ENCODE data around the gene NUBP2.

NUBP2 gene

DNA sequence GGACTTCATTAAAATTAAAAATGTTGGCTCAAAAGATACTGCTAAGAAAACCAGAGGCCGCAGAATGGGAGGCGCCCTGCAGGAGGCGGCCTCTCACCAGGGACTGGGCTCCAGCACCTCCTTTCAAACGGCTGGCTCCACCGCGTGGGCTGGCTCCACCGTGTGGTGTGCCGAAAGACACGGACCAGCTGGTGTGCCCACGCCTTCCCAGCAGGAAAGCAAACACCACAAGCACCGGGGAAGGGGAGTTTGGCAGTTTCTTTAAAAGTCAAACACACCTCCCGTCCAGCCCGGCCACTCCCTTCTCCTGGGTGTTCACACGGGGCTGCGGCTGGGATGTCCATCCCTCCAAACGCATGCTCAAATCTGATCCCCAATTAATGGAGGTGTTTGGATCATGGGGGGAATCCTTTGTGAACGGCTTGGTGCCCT lies 30.0 kb downstream of the NUBP2 start:
- no peak for DNase-seq

DNA sequence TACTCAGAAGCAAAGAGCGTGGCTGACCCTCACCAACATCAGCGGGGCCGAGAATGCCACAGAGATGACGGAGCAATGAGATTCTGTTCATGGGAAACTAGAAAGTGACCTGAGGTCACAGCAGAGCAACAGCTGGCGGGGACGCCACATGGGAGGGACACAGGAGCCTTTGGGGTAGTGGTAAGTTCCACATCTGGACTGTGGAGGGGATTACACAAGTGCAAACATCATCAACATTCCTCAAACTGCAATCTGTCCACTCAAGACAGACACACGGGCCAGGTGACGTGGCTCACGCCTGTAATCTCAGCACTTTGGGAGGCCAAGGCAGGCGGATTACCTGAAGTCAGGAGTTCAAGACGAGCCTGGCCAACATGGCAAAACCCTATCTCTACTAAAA lies 32.7 kb downstream of the NUBP2 start:
- DNase-seq, result no peak

DNA sequence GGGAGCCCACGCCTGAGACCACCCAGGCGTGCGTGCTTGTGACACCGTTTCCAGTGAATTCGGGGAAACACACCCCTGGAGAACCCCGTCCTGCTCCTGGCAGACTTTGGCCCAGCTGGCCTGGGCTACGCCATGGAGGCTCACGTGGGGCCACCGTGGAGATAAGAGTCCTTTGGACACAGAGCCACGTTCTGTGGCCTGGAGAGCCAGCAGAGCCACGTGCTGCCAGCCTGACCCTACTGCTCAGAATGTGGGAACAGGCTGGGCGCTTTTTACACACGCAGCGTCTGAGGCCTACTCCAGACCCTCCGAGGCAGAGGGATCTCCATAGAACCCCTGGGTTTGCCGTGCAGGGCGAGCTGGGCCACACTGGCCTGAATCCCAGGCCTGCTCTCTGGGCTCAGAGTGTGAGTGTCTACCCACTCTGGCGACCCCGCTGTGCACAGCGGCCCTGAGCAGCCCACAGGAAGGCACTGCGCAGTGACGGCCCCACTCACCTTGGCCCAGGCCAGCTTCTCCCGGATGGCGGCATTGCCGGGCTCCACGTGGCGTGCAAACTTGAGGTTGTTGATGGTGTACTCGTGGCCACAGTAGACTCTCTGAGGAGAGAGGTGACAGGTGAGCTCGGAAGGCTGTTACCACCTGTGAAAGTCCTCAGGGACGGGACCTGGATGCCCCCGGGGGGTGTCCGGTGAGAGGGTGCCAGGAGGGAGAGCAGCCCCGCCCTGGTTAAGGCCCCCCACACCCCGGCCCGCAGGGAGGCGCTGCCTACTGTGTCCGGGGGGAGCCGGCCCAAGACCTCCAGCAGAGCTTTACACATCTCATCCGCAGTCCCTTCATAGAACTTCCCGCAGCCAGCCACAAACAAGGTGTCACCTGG lies 33.9 kb downstream of the NUBP2 start:
- DNase-seq, result no peak

DNA sequence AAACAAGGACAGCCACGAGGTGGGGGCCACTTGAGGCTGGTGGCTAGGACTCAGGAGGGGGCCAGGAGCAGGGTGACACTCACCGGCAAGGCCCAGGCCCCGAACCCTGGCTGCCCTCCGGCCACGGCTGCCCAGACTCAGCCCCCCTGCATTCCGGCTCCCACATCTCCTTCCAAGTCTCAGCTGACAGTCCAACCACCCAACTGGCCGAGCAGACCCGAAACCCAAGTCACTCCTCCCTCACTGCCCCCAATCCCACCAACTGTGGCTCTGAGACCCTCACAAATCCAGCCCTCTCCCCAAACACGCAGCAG lies 34.5 kb downstream of the NUBP2 start:
- DNase-seq, result no peak

DNA sequence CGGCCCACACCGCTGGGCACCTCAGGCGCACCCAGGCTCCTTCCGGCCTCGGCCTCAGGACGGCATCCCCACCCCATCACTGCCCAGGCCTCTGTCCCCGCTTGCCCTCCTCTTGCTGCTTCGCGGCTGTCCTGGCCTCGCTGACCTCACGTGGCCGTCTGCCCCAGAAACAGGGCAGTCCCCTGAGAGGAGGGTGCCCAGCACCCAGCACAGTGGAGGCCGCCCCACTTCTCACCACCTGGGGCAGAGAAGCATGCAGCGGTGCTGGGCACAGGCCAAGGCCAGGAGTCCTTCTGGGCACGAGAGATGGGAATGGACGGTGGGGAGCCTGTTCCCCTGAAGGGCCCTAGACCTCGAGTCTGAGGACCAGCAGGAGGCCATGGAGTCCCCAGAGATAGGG lies 35.0 kb downstream of the NUBP2 start:
- no peak for DNase-seq

DNA sequence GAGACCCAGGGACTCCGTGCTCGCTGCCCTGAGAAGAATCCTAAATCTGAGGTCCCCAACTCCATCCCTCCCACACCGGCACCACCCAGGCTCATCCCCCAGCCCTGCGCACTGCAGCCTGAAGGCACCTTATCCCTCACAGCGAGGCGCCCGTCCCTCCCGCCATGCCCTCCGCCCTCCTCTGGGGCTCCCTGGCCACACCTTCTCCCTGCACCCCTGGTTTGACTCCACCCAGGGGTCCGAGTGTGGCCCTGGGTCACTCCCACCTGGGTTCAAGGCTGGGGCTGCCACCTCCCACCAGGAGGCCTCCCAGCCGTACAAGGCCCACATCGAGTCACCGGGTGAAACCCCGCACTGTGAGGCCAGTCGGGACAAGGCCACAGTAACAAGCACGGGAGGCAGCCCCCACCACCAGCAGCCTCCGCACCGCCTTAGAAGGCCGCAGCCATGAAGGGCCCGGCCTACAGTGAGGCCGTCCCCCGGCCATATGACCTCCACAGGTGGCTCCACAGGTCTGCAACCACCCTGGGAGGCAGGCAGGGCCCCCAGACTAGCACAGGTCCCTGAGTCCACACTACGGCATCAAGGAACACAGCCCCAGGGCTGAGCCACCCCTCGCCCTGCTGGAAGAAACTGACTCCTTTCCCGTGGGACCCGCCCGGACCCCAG lies 35.6 kb downstream of the NUBP2 start:
- DNase-seq, result no peak

DNA sequence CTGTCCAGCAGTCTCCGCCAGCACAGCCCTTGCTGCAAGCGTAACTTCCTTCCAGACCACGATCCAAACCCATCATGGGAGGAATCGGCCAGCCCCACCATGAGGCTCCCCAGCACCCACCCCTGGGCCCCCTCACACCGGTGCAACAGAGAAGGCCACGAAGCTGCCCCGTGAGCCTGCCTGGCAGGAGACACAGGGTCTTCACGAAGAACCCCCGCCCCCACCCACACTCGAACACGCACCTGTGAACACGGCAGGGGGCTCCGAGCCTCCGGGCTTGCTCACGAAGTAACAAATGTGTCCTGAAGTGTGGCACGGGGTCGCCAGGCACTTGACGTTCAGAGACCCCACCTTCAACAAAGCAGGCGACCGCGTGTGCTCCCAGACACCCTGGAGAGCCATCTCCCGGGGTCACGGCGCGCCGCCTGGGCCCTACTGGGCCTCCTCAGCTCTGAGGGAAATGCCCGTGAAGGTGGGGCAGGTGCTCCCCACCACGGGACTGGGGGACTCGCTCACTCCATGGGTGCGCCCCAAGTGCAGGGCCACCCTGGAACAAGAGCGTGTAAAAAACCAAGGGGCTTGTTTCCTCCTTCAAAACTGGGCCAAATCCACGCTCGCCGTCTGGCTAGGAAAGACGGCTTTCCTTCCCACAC lies 36.2 kb downstream of the NUBP2 start:
- DNase-seq, result no peak

DNA sequence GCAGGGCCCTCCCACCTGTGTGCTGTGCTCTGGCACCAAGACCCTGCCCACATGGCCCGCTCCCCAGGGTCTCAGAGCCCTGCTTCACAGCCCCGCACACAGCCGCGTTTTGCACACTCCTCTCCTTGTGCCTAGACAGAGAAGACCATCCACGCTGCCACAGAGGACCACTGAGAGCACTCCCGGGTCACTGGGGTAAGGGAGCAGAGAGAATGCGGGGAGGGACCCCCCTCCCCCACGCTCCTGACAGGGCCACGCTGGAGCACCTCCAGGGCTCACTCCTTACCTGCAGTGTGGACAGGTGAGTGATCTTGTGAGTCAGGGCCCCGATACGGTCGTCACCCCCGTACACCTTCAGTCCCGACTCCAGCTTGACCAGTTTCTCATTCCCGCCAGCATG lies 36.9 kb downstream of the NUBP2 start:
- DNase-seq, result no peak

DNA sequence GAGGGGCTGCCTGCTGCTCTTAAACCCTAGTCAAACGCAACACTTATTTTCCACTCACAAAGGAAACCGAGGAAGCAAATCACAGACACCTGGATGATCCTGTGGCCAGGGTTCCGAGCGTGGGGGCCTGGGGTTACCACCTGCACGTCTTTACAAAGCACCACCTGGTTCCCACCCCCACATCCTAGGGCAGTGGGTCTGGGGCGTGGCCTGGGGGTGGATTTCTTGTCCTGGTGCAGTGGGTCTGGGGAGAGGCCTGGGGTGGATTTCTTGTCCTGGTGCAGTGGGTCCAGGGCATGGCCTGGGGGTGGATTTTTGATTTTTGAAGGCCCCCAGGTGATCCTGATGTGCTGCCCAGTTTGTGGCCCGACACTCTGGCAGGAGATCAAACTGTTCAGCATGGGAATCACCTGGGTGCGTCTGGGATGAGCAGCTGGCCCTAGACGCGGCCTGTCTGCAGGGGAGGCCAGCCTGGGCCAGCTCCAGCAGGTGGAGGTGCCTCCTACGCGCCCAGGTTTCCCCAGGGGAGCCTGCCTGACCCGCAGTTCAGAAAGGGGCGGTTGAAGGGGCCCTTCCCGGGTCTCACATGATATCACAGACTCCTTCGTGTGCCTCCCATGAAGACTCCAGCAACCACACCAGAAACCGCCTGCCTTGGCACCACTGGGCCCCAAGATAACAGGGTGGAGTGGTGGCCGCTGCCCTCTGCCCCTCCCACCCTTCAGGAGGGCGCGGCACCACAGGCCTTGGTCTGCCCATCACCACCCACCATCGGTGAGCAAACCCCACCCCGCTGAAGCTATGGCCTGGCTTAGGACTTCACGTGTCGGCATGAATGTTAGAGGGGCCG lies 37.6 kb downstream of the NUBP2 start:
- no peak for DNase-seq

DNA sequence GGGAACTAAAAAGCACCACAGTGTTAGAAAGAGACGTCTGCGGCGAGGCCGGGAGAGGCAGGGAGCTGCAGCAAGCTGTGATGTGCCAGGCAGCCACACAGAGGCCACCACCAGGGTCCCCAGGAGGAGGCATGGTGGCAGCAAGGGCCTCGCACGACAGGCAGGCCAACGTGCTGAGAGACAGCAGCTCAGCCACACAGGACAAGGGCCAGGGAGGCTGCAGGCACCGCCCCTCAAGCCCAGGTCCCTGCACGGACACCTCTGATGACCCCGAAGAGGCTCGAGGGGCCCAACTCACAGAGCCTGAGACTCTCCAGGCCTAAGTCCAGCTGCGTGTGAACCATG lies 38.2 kb downstream of the NUBP2 start:
- DNase-seq, result no peak

DNA sequence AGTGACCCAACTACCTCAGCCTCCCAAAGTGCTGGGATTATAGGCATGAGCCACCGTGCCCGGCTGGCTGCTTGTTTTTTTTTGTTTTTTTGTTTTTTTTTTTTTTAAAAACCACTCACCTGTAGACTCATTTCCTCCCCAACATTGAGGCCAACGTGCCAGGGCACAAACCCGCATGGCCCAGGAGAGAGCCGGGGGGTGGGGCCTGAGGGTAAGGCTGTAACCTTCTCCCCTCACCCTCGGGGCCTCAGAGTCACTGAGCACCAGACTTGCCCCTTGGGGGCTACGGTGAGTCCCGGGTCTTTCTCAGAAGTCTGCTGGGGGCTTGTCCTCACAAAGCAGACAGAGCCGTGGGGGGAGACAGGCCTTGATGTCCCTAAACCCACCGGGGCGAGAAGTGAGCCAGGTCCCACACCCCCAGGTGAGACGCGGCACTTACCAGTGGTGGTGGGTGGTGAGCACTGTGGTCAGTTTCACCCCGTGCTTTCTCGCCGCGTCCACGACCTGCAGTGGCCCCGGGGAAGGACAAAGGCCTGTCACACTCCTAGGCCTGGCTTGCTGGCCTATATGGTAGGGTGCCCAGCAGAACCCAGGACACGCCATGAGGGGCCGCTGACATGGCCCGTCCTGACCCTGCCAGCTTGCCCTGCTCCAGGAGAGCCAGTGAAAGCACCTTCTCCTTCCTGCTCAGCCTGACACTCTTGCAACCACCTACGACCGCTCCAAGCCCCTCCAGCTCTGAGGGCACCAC lies 39.3 kb downstream of the NUBP2 start:
- DNase-seq, result no peak

DNA sequence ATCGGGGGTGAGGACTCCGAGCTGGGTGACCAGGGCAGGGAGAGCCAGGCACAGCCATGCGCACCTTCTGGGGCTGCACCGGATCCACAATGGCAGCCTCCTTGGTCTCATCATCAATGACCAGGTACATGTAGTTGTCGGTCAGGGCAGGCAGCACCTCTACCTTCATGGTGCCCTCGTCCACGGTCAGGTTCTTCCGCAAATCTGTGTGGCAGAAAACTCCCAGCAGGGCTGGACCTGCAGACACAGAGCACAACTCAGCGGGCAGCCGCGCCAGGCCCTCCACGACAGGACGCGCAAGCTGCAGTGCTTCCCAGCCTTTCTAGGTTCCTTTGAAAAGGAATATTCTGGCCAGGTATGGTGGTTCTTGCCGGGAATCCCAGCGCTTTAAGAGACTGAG lies 40.0 kb downstream of the NUBP2 start:
- no peak for DNase-seq

DNA sequence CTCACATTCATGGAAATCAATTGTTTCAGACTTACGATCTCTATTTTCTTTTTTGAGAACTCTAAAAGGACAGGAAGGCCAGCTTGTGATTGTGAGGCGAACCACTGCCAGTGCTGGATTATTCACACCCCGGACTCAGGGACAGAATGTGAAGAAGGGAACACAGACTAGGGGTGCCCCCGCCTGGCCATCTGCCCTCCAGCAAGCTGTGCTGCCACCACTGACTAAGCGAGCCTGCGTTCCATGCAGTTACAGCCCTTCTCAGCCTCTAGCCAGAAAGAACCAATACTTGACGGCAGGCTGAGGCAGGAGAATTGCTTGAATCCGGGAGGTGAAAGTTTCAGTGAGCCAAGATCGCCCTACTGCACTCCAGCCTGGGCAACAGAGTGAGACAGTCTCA lies 41.1 kb downstream of the NUBP2 start:
- DNase-seq, result no peak

DNA sequence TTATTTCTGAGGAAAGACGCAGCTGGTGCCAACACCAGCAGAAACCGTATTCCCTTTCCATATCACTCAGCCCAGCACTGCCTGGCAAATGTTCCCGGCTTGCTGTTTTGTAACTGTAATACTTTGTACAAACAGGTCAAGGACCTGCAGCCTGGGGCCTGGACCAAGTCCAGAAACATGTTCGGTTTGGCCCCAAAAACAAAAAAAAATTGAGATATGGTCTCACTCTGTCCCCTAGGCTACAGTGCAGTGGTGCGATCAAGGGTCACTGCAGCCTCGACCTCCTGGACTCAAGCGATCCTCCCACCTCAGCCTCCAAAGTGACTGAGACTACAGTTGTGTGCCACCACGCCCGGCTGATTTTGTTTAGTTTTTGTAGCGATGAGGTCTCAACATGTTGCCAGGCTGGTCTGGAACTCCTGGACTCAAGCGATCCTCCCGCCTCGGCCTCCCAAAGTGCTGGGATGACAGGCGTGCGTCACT lies 42.7 kb downstream of the NUBP2 start:
- no peak for DNase-seq

DNA sequence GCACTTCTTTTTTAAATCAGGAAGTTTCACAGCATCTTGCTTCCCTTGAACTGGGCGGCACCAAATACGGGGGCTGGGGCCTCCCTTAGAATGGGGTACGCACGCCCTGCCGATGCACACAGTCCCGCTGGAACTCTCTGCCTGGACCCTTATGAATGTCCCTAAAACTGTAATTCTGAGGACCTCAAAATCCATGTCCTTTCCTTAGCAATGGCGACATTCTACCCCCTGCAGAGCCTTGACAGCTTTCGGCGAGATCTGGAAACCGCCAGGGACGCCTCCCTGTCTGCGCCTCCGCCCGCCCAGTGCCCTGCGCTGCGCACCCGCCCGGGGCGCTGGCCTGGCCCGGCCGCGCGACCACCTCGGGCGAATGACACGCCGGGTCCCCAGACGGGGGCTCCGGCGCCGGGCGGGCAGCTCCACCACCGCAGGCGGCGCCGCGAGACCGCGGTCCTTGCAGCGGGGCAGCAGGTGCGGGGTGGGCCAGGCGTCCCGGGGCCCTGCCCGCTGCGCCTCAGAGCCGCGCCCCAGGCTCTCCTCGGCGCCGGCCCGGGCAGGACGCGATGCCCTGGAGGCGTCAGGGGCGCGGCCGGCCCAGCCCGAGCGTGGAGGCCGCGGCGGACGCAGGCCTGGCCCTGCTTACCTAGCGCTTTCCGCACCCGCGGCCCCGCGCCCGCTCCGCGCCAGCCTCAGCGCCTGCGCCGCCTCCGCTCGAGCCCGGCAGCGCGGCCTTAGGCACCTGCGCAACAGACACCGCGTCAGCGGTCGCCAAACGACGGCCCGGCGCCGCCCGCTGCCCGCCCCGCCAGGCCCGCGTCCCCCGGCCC lies 43.3 kb downstream of the NUBP2 start:
- no peak for DNase-seq

DNA sequence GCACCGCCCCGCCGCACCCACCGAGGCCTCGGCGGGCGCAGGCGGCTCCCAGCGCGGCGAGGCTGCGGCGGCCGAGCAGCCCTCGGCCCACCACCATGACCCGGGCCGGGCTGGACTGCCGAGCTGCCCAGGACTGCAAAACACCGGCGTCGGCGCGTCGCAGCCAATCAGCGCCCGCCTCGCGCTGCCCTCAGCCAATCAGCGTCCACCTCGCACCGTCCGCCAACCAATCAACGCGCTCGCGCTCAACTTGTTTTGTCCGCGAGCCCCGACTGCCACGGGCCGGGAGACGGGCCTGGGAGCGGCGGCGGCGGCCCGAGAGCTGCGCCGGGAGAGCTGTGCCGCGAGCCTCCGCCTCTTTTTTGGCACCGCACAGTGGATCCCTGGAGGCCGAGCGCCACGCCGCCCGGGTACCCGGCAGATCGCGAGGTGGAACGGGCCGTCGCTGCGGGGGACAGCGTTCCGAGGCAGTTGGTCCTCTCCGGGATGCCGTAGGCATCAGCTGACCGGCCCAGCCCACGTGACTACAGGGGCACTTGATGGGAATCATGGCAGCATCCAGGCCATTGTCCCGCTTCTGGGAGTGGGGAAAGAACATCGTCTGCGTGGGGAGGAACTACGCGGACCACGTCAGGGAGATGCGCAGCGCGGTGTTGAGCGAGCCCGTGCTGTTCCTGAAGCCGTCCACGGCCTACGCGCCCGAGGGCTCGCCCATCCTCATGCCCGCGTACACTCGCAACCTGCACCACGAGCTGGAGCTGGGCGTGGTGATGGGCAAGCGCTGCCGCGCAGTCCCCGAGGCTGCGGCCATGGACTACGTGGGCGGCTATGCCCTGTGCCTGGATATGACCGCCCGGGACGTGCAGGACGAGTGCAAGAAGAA lies 44.2 kb downstream of the NUBP2 start, which contains the start of the genes FAHD1 and HAGH:
Gene FAHD1 (plus strand): TSS at position 516 of the 883 bp plus-strand sequence. CDS start 33 bp downstream, at position 549.
Gene HAGH (minus strand): TSS at position 135 of the 883 bp plus-strand sequence. CDS start 38 bp downstream, at position 97.
- DNase-seq, result peak; percentile 40 to 81

DNA sequence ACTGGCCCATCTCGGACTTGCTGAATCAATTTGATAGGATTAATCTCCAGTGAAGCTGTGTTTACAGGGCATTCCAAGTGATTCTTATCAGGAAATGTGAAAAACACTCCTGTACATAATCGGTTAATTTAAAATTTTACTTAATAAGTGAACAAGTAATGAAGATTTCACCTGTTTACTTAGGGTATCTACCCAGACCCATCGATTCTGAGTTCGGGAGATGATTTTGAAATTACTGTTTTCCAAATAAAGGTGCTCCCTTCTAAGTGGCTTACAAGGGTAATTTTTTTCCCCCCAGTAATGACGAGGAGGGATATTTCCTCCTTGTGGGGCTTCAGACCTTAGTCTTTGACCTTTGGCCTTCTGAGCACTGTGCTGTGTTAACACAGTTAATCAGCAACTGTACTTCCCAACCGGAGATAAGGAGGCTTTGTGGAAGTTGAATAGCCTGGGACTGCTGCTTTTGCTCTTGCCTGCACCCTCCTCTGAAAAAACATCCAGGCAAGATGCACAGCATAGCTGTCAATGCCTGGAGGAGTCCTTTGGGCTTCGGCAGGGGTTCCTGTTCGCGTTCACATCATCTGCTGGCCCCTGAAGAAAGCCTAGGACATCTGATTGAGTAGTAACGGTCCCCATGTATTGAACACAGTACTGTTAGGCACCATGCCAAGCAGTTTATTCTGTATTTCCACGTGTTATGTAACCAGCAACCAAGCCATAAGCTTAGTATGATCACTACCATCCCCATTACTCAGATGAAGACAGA lies 46.1 kb downstream of the NUBP2 start:
- DNase-seq, result no peak

DNA sequence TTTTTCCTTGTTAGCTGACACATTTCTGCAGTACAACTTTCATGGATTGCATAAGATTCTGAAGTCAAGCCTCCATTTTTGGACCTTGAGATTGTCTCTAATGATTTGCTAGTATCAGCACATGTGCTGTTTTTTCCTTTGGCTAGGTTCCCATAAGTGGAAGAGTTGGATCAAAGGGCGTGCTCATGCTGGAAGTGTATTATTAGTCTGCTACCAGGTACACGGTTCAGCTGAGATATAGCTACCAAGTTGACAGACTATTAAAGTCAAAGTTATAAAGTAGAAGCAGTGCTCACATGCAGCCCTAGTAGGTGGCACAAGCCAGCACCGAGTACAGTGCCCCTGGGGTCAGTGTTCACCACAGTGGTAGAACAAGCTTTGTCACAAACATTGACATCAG lies 47.5 kb downstream of the NUBP2 start:
- no peak for DNase-seq

All from SW 1271 (cell line).